HG02973 (cell line): ENCODE data around the gene NEUROG1.

ENCODE experiments used
- ATAC-seq: cut with Tn5 transposase; IDR thresholded peaks from one replicate; pipeline ENCODE4 v1.9.1; 2021; ENCODE audit warnings: moderate library complexity; ENCODE audit not compliant: unreplicated experiment

The NEUROG1 gene

GRCh38 chr5:135535820-135536801 lies at the start of gene NEUROG1:
Gene NEUROG1, minus strand, starts transcription at chr5:135535964. Its CDS starts 274 bp downstream, at chr5:135535690.
- no peak for ATAC-seq

GRCh38 chr5:135584918-135585317 lies 49.2 kb upstream of the NEUROG1 start:
- no peak for ATAC-seq

DNA sequence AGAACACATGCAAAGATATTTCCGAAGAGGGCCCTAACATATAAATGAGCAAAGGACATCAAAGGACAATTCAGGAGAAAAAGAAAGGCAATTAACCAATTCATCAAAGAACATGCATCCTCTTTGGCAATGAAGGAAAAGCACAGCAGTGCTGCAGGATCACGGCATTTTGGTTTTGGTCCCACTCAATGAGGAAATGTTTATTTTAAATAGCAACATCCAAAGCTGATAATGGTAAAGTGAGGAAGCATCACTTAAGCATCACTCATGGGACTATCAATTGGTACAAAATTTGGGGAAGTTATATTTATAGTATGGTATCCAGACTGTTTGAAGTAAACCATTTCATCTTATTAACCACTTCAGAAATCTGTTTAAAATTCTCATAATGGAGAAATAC lies 48.5 kb upstream of the NEUROG1 start:
- ATAC-seq = no peak

DNA sequence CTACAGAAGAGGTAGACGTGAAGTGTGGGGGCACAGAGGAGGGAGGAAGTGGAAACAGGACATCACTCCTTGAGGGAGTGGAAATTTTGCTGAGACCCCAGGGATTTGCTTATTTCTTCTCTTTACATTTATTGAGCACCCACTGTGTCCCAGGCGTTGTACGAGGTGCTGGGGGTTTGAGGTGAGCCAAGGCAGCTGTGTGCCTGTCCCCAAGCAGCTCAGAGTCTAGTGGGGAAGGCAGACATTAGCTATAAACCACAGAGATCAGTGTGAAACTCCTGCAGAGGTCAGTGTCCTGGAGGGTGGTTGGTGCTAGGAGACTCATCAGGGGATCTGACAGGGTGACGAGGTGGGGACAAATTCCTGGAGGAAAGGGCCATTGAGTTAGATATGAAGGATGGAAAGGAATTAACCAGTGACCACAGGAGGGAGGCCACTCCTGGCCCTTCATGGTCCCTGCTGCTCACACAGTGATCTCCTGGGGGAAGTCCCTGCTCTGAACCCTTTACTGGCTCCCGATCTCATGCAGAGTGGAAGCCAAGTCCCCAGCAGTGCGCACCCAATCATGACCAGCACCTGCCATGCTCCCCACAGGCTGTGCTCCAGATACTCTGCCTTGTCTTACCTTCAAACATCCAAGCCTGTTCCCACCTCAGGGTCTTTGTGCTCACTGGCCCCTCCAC lies 46.5 kb upstream of the NEUROG1 start:
- ATAC-seq = no peak

- ATAC-seq = no peak
Observed at GRCh38 chr5:135578685-135579341, 43.0 kb upstream of the NEUROG1 start, which contains the start of gene CXCL14. Gene CXCL14, minus strand, starts transcription at chr5:135578991. Its CDS starts 213 bp downstream, at chr5:135578778.

- ATAC-seq = no peak
Observed at GRCh38 chr5:135578305-135578684, 42.5 kb upstream of the NEUROG1 start.

DNA sequence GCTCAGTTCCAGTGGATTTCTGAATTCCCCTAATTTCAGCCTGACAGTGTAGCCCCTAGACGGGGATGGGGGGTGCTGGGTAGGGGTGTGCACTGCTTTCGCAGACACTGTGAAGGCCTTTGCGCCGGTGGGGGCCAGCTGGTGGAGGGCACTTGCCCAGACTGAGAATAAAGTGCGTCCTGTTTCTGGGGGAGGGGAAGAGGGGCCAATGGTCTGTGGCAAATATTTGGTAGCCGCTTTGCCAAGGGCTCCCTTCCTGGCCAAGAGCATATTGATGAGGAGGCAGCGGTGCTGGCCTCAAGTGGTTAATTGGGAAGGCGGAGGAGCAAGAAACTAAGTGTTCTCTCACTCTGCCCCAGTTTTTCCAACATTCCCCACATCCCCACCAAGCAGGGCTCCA lies 41.7 kb upstream of the NEUROG1 start:
- ATAC-seq = no peak

- ATAC-seq = no peak
Observed at GRCh38 chr5:135576075-135576599, 40.4 kb upstream of the NEUROG1 start.

GRCh38 chr5:135574493-135574892 lies 38.7 kb upstream of the NEUROG1 start:
- no peak for ATAC-seq

- no peak for ATAC-seq
Observed at GRCh38 chr5:135571902-135572301, 36.1 kb upstream of the NEUROG1 start.

DNA sequence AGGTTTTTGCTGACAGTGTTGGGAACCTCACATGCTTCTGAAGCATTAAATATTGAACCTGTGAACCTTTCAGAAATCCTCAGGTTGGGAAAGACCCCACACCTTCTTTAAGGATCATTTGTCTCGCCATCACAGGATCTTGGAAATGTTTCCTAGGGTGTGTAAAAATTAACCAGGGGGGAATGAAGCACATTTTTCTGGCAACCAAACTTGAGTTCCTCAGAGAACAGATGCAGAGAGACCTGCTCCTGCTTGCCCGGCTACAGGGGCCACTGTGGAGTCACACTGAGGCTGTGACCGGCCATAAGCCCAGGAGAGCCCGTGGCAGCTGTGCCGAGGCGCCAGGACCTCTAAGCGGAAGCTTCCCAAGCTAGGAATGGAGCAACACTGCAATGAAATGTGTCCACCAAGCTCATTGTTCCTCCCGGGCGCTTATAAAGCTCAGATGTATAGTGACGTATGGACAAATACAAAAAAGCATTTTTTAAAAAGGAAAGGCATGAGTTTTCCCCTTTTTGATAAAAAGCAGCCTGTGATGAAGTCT lies 35.4 kb upstream of the NEUROG1 start:
- ATAC-seq = no peak

GRCh38 chr5:135570453-135570764 lies 34.6 kb upstream of the NEUROG1 start:
- ATAC-seq = no peak

GRCh38 chr5:135569755-135570452 lies 34.1 kb upstream of the NEUROG1 start:
- ATAC-seq = no peak

GRCh38 chr5:135568923-135569360 lies 33.2 kb upstream of the NEUROG1 start:
- ATAC-seq = no peak

DNA sequence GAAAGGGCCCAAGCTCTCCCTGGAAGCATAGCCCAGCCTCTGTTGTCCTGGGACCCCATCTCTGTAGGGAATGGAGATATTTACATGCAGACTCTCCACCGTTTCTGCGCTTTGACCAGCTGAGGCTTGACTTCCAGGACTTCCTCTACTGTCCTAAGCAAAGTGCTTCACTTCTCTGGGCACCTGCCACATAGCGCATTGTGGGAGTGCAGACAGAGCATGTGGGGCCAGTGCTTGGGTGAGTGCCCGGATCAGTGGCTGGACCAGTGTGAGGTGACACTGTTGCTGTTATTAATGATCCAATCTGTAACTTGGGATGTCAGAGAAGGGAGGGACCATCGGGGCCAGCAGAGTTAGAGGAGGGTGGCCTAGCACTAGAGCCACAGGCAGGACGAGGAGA lies 32.5 kb upstream of the NEUROG1 start:
- ATAC-seq = no peak

GRCh38 chr5:135567661-135568060 lies 31.9 kb upstream of the NEUROG1 start:
- ATAC-seq = no peak

GRCh38 chr5:135566422-135567400 lies 30.9 kb upstream of the NEUROG1 start:
- ATAC-seq = no peak

GRCh38 chr5:135565725-135566421 lies 30.1 kb upstream of the NEUROG1 start:
- ATAC-seq = no peak

- ATAC-seq = no peak
Observed at GRCh38 chr5:135565266-135565665, 29.5 kb upstream of the NEUROG1 start.
